ENCODE measurements around the gene CAPN8. TPM values are rescaled to one million over a fixed set of nuclear protein-coding genes. Genes with fewer than 3 reads are reported as not detected.

CAPN8 gene
- total RNA-seq, 4 donors from 2014 or later, result 0.59 to 0.88 TPM; not detected in 2

- Histone ChIP-seq H3K27me3 (no peaks in the 10 kb centered on the region), H3K27ac (no peak overlapping the region), H3K9me3 (no peaks in the 10 kb centered on the region), H3K4me3 (no peak overlapping the region), H3K36me3 (no peaks in the 10 kb centered on the region), H3K4me1 (no peaks in the 10 kb centered on the region)
- TF ChIP-seq CTCF (IDR thresholded peaks at IDR 0.05) (no peak), POLR2A (IDR thresholded peaks at IDR 0.05) (no peak)
- DNase-seq, result no peak
- intact Hi-C loops (cut with DNase I; ENCODE audit: low total_unique reads), result no loop called here
Measured at GRCh38 chr1:223620297-223620897, 45.1 kb downstream of the CAPN8 start.

- no peak for DNase-seq
- Histone ChIP-seq H3K4me3 (no peak overlapping the region), H3K27me3 (no peaks in the 10 kb centered on the region), H3K36me3 (no peaks in the 10 kb centered on the region), H3K4me1 (no peaks in the 10 kb centered on the region), H3K27ac (no peak overlapping the region), H3K9me3 (no peaks in the 10 kb centered on the region)
- TF ChIP-seq POLR2A (IDR thresholded peaks at IDR 0.05) (no peak), CTCF (IDR thresholded peaks at IDR 0.05) (no peak)
- intact Hi-C loops (cut with DNase I; ENCODE audit: low total_unique reads), result no loop called here
Measured at GRCh38 chr1:223618680-223619079, 46.8 kb downstream of the CAPN8 start.

GRCh38 chr1:223617323-223618070, 48.0 kb downstream of the CAPN8 start:
- H3K27me3 ChIP-seq, result no peaks in the 10 kb centered on the region
- TF ChIP-seq CTCF (IDR thresholded peaks at IDR 0.05), result no peak
- TF ChIP-seq POLR2A (IDR thresholded peaks at IDR 0.05), result no peak
- no peak overlapping the region for H3K4me3 ChIP-seq
- H3K27ac ChIP-seq, result no peak overlapping the region
- DNase-seq, result no peak
- intact Hi-C loops (cut with DNase I; ENCODE audit: low total_unique reads), result no loop called here
- H3K36me3 ChIP-seq, result no peaks in the 10 kb centered on the region
- no peaks in the 10 kb centered on the region for H3K4me1 ChIP-seq
- H3K9me3 ChIP-seq, result no peaks in the 10 kb centered on the region

GRCh38 chr1:223616586-223616985, 48.9 kb downstream of the CAPN8 start:
- no peaks in the 10 kb centered on the region for H3K27me3 ChIP-seq
- intact Hi-C loops (cut with DNase I; ENCODE audit: low total_unique reads), result no loop called here
- TF ChIP-seq CTCF (IDR thresholded peaks at IDR 0.05) (no peak), POLR2A (IDR thresholded peaks at IDR 0.05) (no peak)
- no peak overlapping the region for H3K4me3 ChIP-seq
- no peaks in the 10 kb centered on the region for H3K36me3 ChIP-seq
- DNase-seq, result no peak
- H3K9me3 ChIP-seq, result no peaks in the 10 kb centered on the region
- no peak overlapping the region for H3K27ac ChIP-seq
- H3K4me1 ChIP-seq, result no peaks in the 10 kb centered on the region

GRCh38 chr1:223611936-223612335, 53.6 kb downstream of the CAPN8 start:
- H3K4me3 ChIP-seq, result no peak overlapping the region
- no peaks in the 10 kb centered on the region for H3K4me1 ChIP-seq
- H3K9me3 ChIP-seq, result no peaks in the 10 kb centered on the region
- DNase-seq, result no peak
- no peaks in the 10 kb centered on the region for H3K36me3 ChIP-seq
- intact Hi-C loops (cut with DNase I; ENCODE audit: low total_unique reads), result no loop called here
- H3K27ac ChIP-seq, result no peak overlapping the region
- H3K27me3 ChIP-seq, result no peaks in the 10 kb centered on the region
- TF ChIP-seq POLR2A (IDR thresholded peaks at IDR 0.05) (no peak), CTCF (IDR thresholded peaks at IDR 0.05) (no peak)

Data from uterus (tissue), 4 donors.